PC-9 (cell line): ENCODE measurements around the gene ADIRF.

Experiments
- EZH2 ChIP-seq: fragments of 200-600 bp; sonication (generic); IDR thresholded peaks from 2 replicates; pipeline ENCODE4 v1.8.0; 2017; ENCODE audit warnings: antibody characterized with exemption, low read depth
- TF ChIP-seq, protein P1 (sequence below): fragments of 200-600 bp; sonication (generic); conservative IDR thresholded peaks from 2 replicates; pipeline ENCODE4 v1.6.1; 2017; ENCODE audit warnings: mixed run types, antibody characterized with exemption, mild to moderate bottlenecking, moderate library complexity

DNA sequence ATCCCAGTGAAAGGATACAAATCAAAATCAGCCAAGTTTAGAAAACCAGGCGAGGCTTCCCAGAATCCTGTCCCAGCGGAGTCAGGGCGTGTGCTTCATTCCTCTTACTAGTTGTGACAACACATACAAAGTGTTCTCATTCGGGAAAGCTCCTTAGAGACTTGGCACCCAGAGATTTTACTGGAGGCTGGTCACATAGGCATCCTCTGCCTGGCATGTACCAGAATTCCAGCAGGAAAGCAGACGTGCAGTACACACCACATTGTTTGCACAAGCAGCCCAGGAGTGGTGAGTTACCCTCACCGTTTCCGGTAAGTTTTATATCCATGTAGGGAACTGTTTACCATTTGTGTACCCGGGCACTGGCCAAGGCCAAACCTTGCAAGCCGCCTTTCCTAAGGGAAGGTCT, 45.7 kb upstream of the ADIRF start:
- TF ChIP-seq, protein P1, sequence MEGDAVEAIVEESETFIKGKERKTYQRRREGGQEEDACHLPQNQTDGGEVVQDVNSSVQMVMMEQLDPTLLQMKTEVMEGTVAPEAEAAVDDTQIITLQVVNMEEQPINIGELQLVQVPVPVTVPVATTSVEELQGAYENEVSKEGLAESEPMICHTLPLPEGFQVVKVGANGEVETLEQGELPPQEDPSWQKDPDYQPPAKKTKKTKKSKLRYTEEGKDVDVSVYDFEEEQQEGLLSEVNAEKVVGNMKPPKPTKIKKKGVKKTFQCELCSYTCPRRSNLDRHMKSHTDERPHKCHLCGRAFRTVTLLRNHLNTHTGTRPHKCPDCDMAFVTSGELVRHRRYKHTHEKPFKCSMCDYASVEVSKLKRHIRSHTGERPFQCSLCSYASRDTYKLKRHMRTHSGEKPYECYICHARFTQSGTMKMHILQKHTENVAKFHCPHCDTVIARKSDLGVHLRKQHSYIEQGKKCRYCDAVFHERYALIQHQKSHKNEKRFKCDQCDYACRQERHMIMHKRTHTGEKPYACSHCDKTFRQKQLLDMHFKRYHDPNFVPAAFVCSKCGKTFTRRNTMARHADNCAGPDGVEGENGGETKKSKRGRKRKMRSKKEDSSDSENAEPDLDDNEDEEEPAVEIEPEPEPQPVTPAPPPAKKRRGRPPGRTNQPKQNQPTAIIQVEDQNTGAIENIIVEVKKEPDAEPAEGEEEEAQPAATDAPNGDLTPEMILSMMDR = no peak
- TF ChIP-seq EZH2 = no peak
